ENCODE measurements around the gene ARID1B. TPM values are rescaled to one million over a fixed set of nuclear protein-coding genes. Genes with fewer than 3 reads are reported as not detected.

ARID1B gene
- total RNA-seq, 1 experiment from 2014 or later = 58.8 TPM

DNA sequence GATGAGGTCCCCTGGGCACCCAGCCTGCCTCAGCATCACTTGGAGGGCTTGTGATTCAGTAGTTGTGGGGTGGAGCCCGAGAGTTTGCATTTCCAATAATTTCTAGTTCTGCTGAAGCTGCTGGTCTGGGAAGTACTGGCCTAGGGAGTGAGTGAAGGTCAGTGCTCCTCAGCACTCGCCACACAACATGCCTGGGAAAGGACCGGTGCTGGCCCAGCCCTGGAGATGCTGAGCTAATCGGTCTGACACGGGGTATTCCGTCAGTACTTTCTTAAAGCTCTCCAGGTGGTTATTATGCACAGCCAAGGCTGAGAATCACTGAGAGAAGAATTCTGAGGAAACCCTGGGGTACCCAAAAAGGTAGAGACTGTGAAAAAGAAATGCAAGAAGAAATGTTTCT lies 317.9 kb downstream of the ARID1B start:
- peaks cover 13% of the 10 kb centered on the region for H3K36me3 Mint-ChIP-seq (ENCODE audit: insufficient read depth, unreplicated experiment)
- no peak for DNase-seq
- Histone ChIP-seq H3K9me3 (no peaks in the 10 kb centered on the region), H3K27me3 (replicated peaks; ENCODE audit: control insufficient read depth, insufficient read depth, low read length) (no peaks in the 10 kb centered on the region), H3K4me3 (ENCODE audit: low read depth, low read length) (no peak overlapping the region), H3K36me3 (ENCODE audit: control insufficient read depth, insufficient read depth, low read length) (no peaks in the 10 kb centered on the region), H3K4me1 (peaks cover 20% of the 10 kb centered on the region)
- no peaks in the 10 kb centered on the region for H3K9me3 Mint-ChIP-seq (ENCODE audit: unreplicated experiment)
- BruUV-seq (replicated peaks) = no TSS peak
- H3K4me3 Mint-ChIP-seq (ENCODE audit: unreplicated experiment) = no peak overlapping the region
- no peaks in the 10 kb centered on the region for H3K27me3 Mint-ChIP-seq (ENCODE audit: insufficient read depth, unreplicated experiment)
- H3K27ac Mint-ChIP-seq (ENCODE audit: unreplicated experiment) = no peak overlapping the region
- H3K4me1 Mint-ChIP-seq (ENCODE audit: low read depth, unreplicated experiment) = peaks cover 22% of the 10 kb centered on the region
- ChIA-PET CTCF (no interaction called here), POLR2A (no interaction called here)
- no peak for TF ChIP-seq CTCF (IDR thresholded peaks at IDR 0.05; ENCODE audit: insufficient read depth in 1 of 2, low read depth in 1 of 2, low read length in 1 of 2, severe bottlenecking in 1 of 2, unreplicated experiment in 1 of 2)
- intact Hi-C loops (cut with micrococcal nuclease; ENCODE audit: unreplicated experiment) = no loop called here

- peaks cover 13% of the 10 kb centered on the region for H3K36me3 Mint-ChIP-seq (ENCODE audit: insufficient read depth, unreplicated experiment)
- intact Hi-C loops (cut with micrococcal nuclease; ENCODE audit: unreplicated experiment) = no loop called here
- Histone ChIP-seq H3K9me3 (no peaks in the 10 kb centered on the region), H3K36me3 (ENCODE audit: control insufficient read depth, insufficient read depth, low read length) (no peaks in the 10 kb centered on the region), H3K4me3 (ENCODE audit: low read depth, low read length) (no peak overlapping the region), H3K27me3 (replicated peaks; ENCODE audit: control insufficient read depth, insufficient read depth, low read length) (no peaks in the 10 kb centered on the region), H3K4me1 (peaks cover 17% of the 10 kb centered on the region)
- ChIA-PET POLR2A (no interaction called here), CTCF (no interaction called here)
- H3K27me3 Mint-ChIP-seq (ENCODE audit: insufficient read depth, unreplicated experiment) = no peaks in the 10 kb centered on the region
- H3K4me1 Mint-ChIP-seq (ENCODE audit: low read depth, unreplicated experiment) = peaks cover 22% of the 10 kb centered on the region
- no peak overlapping the region for H3K4me3 Mint-ChIP-seq (ENCODE audit: unreplicated experiment)
- H3K9me3 Mint-ChIP-seq (ENCODE audit: unreplicated experiment) = no peaks in the 10 kb centered on the region
- no peak for TF ChIP-seq CTCF (IDR thresholded peaks at IDR 0.05; ENCODE audit: insufficient read depth in 1 of 2, low read depth in 1 of 2, low read length in 1 of 2, severe bottlenecking in 1 of 2, unreplicated experiment in 1 of 2)
- peak overlapping the region; percentile 74 for H3K27ac Mint-ChIP-seq (ENCODE audit: unreplicated experiment)
- BruUV-seq (replicated peaks) = no TSS peak
- DNase-seq = no peak
Observed at GRCh38 chr6:157095569-157095968, 318.4 kb downstream of the ARID1B start.

GRCh38 chr6:157096105-157096504 lies 318.9 kb downstream of the ARID1B start:
- no peak for TF ChIP-seq CTCF (IDR thresholded peaks at IDR 0.05; ENCODE audit: insufficient read depth in 1 of 2, low read depth in 1 of 2, low read length in 1 of 2, severe bottlenecking in 1 of 2, unreplicated experiment in 1 of 2)
- H3K27ac Mint-ChIP-seq (ENCODE audit: unreplicated experiment) = peak overlapping the region; percentile 74
- H3K27me3 Mint-ChIP-seq (ENCODE audit: insufficient read depth, unreplicated experiment) = no peaks in the 10 kb centered on the region
- peaks cover 22% of the 10 kb centered on the region for H3K4me1 Mint-ChIP-seq (ENCODE audit: low read depth, unreplicated experiment)
- ChIA-PET POLR2A (no interaction called here), CTCF (no interaction called here)
- intact Hi-C loops (cut with micrococcal nuclease; ENCODE audit: unreplicated experiment) = no loop called here
- no peak for DNase-seq
- Histone ChIP-seq H3K4me3 (ENCODE audit: low read depth, low read length) (no peak overlapping the region), H3K27me3 (replicated peaks; ENCODE audit: control insufficient read depth, insufficient read depth, low read length) (no peaks in the 10 kb centered on the region), H3K4me1 (peaks cover 17% of the 10 kb centered on the region), H3K9me3 (no peaks in the 10 kb centered on the region), H3K36me3 (ENCODE audit: control insufficient read depth, insufficient read depth, low read length) (no peaks in the 10 kb centered on the region)
- BruUV-seq (replicated peaks) = no TSS peak
- peaks cover 13% of the 10 kb centered on the region for H3K36me3 Mint-ChIP-seq (ENCODE audit: insufficient read depth, unreplicated experiment)
- no peaks in the 10 kb centered on the region for H3K9me3 Mint-ChIP-seq (ENCODE audit: unreplicated experiment)
- no peak overlapping the region for H3K4me3 Mint-ChIP-seq (ENCODE audit: unreplicated experiment)

Data from Caco-2 (cell line).